Measurements from ENCODE around the gene UNC13C. TPM values are rescaled to one million over a fixed set of nuclear protein-coding genes. Genes with fewer than 3 reads are reported as not detected.

The UNC13C gene
- total and polyA plus RNA-seq, 2 donors (not counting 3 experiments of a cell fraction or from before 2014, with no cell fraction given), result not detected

GRCh38 chr15:53985562-53985961, 7.3 kb downstream of the UNC13C start:
- dilution Hi-C loops (cut with MboI; ENCODE audit: extremely low pct_ligation_motif_present, low sequenced_read_pairs), result no loop called here
- TF ChIP-seq CTCF (IDR thresholded peaks at IDR 0.05; ENCODE audit: extremely low read depth in 1 of 2, insufficient read depth in 1 of 2, low read depth in 1 of 2, low read length in 2 of 2) (no peak), MAX (IDR thresholded peaks at IDR 0.05; ENCODE audit: insufficient read depth, insufficient read length) (no peak), POLR2A (IDR thresholded peaks at IDR 0.05; ENCODE audit: low read depth, low read length) (no peak), EZH2 (IDR thresholded peaks at IDR 0.05; ENCODE audit: borderline replicate concordance, low read depth, low read length, severe bottlenecking) (no peak), FOS (IDR thresholded peaks at IDR 0.05; ENCODE audit: borderline replicate concordance, insufficient read depth, low read length) (no peak), MYC (IDR thresholded peaks at IDR 0.05; ENCODE audit: low read depth, low read length) (no peak), GATA2 (IDR thresholded peaks at IDR 0.05; ENCODE audit: insufficient read depth, insufficient read length, low read depth, low read length) (no peak), JUN (IDR thresholded peaks at IDR 0.05; ENCODE audit: borderline replicate concordance, insufficient read depth, insufficient read length, low read depth) (no peak), POLR2AphosphoS5 (IDR thresholded peaks at IDR 0.05; ENCODE audit: insufficient read depth, low read depth, low read length) (no peak)
- CTCF ChIA-PET, result no interaction called here
- no peaks in the 10 kb centered on the region for H3K79me2 ChIP-seq (ENCODE audit: control insufficient read depth, insufficient read depth, low read length)
- H3K9me3 ChIP-seq (replicated peaks; ENCODE audit: control insufficient read depth, insufficient read depth, low read length), result no peaks in the 10 kb centered on the region
- DNase-seq (ENCODE audit: low read depth, low spot score), result no peak
- no peaks in the 10 kb centered on the region for H4K20me1 ChIP-seq (replicated peaks; ENCODE audit: control insufficient read depth, extremely low read depth, insufficient read depth, low read length)
- no peak overlapping the region for H3K4me3 ChIP-seq (replicated peaks in 1 of 3; ENCODE audit: insufficient read depth in 1 of 3, low read depth in 1 of 3, low read length in 3 of 3)
- POLR2A ChIA-PET, result no interaction called here
- H3K36me3 ChIP-seq (ENCODE audit: control insufficient read depth in 2 of 2, extremely low read depth in 1 of 2, insufficient read depth in 2 of 2, low read length in 2 of 2), result no peaks in the 10 kb centered on the region
- no peak overlapping the region for H3K27ac ChIP-seq (ENCODE audit: insufficient read depth, low read depth, low read length)
- H3K27me3 ChIP-seq (ENCODE audit: control insufficient read depth in 2 of 2, insufficient read depth in 2 of 2, low read length in 2 of 2), result no peaks in the 10 kb centered on the region
- no peak overlapping the region for H3K9ac ChIP-seq (replicated peaks; ENCODE audit: extremely low read depth, insufficient read depth, low read length)
- no peak overlapping the region for H3K4me2 ChIP-seq (ENCODE audit: insufficient read depth, low read length)
- no peaks in the 10 kb centered on the region for H3K4me1 ChIP-seq (ENCODE audit: control insufficient read depth, extremely low read depth, insufficient read depth, low read length)
- intact Hi-C loops (cut with micrococcal nuclease), result no loop called here
- no peak for FAIRE-seq
- no TSS peak for BruUV-seq (replicated peaks)
- no peak overlapping the region for H2AFZ ChIP-seq (ENCODE audit: low read depth, low read length)
- H3K9me1 ChIP-seq (replicated peaks; ENCODE audit: control insufficient read depth, extremely low read depth, insufficient read depth, low read length), result no peaks in the 10 kb centered on the region

Data from endothelial cell of umbilical vein (primary cell).